Adrenal gland (tissue), 5 donors: Measurements from ENCODE around the gene MPPED1.

Experiments
- POLR2A ChIP-seq, 2 donors: fragments of 450-650 bp; IDR thresholded peaks; one replicate each; pipeline ENCODE4 v1.6.1; 2017; ENCODE audit warnings: antibody characterized with exemption in 2 of 2, mild to moderate bottlenecking in 2 of 2, moderate library complexity in 1 of 2
- TF ChIP-seq, protein P1 (sequence below), 6 experiments: fragments of 450-650 bp in 4 of 6; fragments of 200-600 bp in 2 of 6; sonication (generic) in 1 of 6; IDR thresholded peaks; 1 replicate in 5 of 6; 2 replicates in 1 of 6; pipeline versions ENCODE4 v1.5.1 to v1.8.0; 2016 to 2021; ENCODE audit warnings: antibody characterized with exemption in 6 of 6, mild to moderate bottlenecking in 2 of 6, moderate library complexity in 1 of 6
- donor health status: DM: no; HTN: no; CAD: no.

DNA sequence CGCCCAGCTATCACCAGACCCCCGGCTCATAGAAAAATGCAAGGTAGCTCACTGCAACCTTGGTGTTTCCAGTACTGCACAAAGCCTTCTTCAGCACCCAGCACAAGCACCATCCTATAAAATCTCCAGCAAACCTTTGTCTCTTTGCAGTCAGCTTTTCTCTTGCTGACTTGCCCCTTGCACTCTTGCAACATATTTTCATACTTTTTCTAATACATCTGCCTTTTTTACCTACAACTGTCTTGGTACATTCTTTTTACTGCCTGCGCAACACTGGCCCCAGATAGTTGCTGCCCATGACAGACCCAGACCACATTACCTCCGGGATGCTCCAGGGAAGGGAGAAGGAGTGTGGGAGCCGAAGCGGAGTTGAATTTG is 142.4 kb downstream of the MPPED1 start:
- TF ChIP-seq, protein P1, sequence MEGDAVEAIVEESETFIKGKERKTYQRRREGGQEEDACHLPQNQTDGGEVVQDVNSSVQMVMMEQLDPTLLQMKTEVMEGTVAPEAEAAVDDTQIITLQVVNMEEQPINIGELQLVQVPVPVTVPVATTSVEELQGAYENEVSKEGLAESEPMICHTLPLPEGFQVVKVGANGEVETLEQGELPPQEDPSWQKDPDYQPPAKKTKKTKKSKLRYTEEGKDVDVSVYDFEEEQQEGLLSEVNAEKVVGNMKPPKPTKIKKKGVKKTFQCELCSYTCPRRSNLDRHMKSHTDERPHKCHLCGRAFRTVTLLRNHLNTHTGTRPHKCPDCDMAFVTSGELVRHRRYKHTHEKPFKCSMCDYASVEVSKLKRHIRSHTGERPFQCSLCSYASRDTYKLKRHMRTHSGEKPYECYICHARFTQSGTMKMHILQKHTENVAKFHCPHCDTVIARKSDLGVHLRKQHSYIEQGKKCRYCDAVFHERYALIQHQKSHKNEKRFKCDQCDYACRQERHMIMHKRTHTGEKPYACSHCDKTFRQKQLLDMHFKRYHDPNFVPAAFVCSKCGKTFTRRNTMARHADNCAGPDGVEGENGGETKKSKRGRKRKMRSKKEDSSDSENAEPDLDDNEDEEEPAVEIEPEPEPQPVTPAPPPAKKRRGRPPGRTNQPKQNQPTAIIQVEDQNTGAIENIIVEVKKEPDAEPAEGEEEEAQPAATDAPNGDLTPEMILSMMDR (IDR thresholded peaks at IDR 0.05) = no peak
- no peak for TF ChIP-seq POLR2A (IDR thresholded peaks at IDR 0.05)
